Activated T-helper 17 cell treated with anti-CD3 and anti-CD28 coated beads, Interleukin-2, amount 50 U/mL, for 72 hours (primary cell): Measurements from ENCODE around the gene MUC6. TPM values are rescaled to one million over a fixed set of nuclear protein-coding genes. Genes with fewer than 3 reads are reported as not detected.
A peak's percentile ranks its signal among the peaks of the same experiment; 100 is the strongest.
"Not testable (repeated sequence)": the region's sequence is repeated elsewhere in the genome, so short reads cannot be mapped to it uniquely, and the experiment has no call there.

Source experiments
- ATAC-seq: fragments of 150-1000 bp; cut with Tn5 transposase; replicated peaks from 2 replicates; pipeline ENCODE4 v1.10.0; 2021; ENCODE audit warnings: mild to moderate bottlenecking, moderate library complexity
- H3K27ac Mint-ChIP-seq: one replicate; pipeline ENCODE4 v1.8.0; 2022; ENCODE audit warnings: mixed read lengths
- H3K27me3 Mint-ChIP-seq: one replicate; pipeline ENCODE4 v1.8.0; 2022; ENCODE audit warnings: mixed read lengths
- H3K36me3 Mint-ChIP-seq: one replicate; pipeline ENCODE4 v1.8.0; 2022; ENCODE audit warnings: low read depth, mild to moderate bottlenecking, mixed read lengths
- H3K4me1 Mint-ChIP-seq: one replicate; pipeline ENCODE4 v1.8.0; 2022; ENCODE audit warnings: mixed read lengths
- H3K4me3 Mint-ChIP-seq: one replicate; pipeline ENCODE4 v1.8.0; 2022; ENCODE audit warnings: mild to moderate bottlenecking, mixed read lengths
- H3K9me3 Mint-ChIP-seq: one replicate; pipeline ENCODE4 v1.8.0; 2022; ENCODE audit warnings: mixed read lengths
- total RNA-seq, 2 donors: library from RNA; stranded (reverse); gene quantifications; one replicate each; pipeline ENCODE4 v1.2.3, GENCODE V29; 2022

Gene MUC6
- total RNA-seq, 2 donors from 2014 or later = not detected

DNA sequence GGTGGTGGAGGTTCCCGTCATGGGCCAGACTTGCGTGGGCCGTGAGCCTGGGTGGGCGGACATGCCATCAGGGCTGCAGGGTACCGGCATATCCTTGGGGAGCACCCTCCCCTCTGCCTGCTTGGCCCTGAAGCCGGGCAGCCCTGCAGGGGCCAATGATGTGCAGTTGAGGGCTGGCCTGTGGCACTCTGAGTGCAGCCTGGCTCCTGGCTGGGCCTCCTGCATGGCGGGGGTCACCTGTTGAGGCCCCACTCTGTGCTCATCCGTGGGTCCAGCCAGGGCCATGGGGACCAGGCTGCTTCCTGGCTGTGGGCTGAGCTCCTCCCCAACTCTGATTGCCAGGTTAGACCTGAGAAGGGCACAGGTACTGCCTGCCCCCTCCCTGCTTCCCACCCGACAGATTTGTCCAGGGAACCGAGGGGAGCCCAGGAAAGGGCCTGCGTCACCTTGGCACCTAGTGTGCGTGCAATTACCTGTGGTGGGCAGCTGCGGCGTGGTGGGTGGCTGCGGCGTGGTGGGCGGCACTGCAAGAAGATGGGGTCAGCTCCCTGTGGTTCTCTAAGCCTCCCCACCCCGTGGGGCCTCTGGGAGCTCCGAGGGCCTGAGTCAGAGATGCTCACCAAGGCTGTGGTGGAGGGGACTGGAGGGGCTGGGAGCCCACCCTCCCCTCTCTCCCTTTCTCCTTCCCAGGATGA lies 16.2 kb downstream of the MUC6 start:
- Mint-ChIP-seq H3K36me3 (no peaks in the 10 kb centered on the region), H3K4me3 (no peak overlapping the region), H3K9me3 (peaks cover 4% of the 10 kb centered on the region), H3K27me3 (no peaks in the 10 kb centered on the region), H3K4me1 (peaks cover 30% of the 10 kb centered on the region), H3K27ac (no peak overlapping the region)
- no peak for ATAC-seq

- no peak for ATAC-seq
- H3K27me3 Mint-ChIP-seq = no peaks in the 10 kb centered on the region
- H3K4me3 Mint-ChIP-seq = no peak overlapping the region
- no peaks in the 10 kb centered on the region for H3K36me3 Mint-ChIP-seq
- no peak overlapping the region for H3K27ac Mint-ChIP-seq
- H3K9me3 Mint-ChIP-seq = peaks cover 4% of the 10 kb centered on the region
- H3K4me1 Mint-ChIP-seq = peaks cover 30% of the 10 kb centered on the region
These were observed 17.1 kb downstream of the MUC6 start for GRCh38 chr11:1019321-1019910.

GRCh38 chr11:1018091-1018490 lies 18.4 kb downstream of the MUC6 start:
- Mint-ChIP-seq H3K27me3 (no peaks in the 10 kb centered on the region), H3K36me3 (no peaks in the 10 kb centered on the region), H3K4me1 (peaks cover 28% of the 10 kb centered on the region), H3K27ac (peak overlapping the region; percentile 2), H3K4me3 (no peak overlapping the region), H3K9me3 (peaks cover 4% of the 10 kb centered on the region)
- no peak for ATAC-seq

GRCh38 chr11:1017269-1018005 lies 19.1 kb downstream of the MUC6 start:
- peaks cover 4% of the 10 kb centered on the region for H3K9me3 Mint-ChIP-seq
- H3K36me3 Mint-ChIP-seq = no peaks in the 10 kb centered on the region
- no peak overlapping the region for H3K4me3 Mint-ChIP-seq
- no peaks in the 10 kb centered on the region for H3K27me3 Mint-ChIP-seq
- peak; percentile 37 for ATAC-seq
- peaks cover 22% of the 10 kb centered on the region for H3K4me1 Mint-ChIP-seq
- H3K27ac Mint-ChIP-seq = peak overlapping the region; percentile 2

DNA sequence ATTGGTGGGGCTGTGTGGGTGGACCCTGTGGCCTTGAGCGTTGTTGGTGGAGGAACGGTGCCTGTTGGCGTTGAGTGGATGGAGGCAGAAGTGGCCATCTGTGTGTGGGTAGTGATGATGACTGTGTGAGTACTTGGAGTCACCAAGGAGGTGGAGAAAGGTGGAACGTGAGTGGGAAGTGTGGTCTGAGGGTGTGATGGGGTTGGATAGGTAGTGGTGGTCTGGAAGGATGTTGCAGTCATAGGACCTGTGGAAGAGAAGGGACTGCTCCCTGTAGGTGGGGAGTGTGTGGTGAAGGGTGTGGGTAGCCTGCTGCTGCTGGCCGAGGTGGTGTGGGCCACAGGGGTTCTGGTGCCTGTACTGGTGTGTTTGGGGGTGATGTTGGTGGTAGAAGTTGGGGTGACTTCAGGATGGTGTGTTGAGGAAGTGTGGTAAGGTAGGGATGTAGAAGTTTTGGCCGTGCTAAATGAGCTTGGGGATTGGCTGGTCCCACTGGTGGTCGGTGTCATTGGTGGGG lies 19.9 kb downstream of the MUC6 start:
- ATAC-seq = peak; percentile 61
- not testable (repeated sequence) for H3K36me3 Mint-ChIP-seq, H3K4me3 Mint-ChIP-seq, H3K27me3 Mint-ChIP-seq, H3K9me3 Mint-ChIP-seq
- peak overlapping the region; percentile 2 for H3K27ac Mint-ChIP-seq
- peaks cover 22% of the 10 kb centered on the region for H3K4me1 Mint-ChIP-seq

DNA sequence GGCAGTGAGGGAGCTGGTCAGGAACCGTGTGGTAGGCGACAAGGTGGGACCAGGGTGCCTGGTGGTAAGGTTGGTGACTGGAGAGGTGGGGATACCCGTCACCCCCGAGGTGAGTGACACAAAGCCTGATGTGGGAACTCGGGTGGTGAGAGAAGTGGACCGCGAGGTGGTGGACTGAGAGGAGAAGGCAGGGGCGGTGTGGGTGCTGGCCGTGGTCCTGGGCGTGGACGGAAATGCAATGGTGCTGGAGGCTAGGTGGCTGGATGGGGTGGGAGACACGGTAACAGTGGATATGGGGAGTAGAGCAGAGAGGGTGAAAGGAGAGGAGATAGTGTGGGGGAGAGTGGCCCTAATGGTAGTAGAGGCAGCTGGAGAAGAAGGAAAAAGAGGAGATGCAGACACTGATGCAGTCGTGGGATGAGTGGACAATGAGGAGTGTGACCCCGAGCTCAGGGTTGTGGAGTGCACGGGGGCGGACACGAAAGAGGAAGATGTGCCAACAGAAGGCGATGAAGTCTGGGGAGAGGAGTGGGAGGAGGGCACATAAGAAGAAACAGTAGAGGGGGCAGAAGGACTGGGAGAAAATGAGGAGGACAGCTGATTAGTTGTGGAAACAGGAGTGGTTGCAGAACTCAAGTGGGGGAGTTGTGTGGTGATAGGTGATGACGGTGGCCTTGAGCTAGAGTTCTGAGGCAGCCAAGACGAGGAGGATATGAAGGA lies 20.5 kb downstream of the MUC6 start:
- H3K27me3 Mint-ChIP-seq = no peaks in the 10 kb centered on the region

GRCh38 chr11:1015064-1015463 lies 21.5 kb downstream of the MUC6 start:
- H3K36me3 Mint-ChIP-seq = peaks cover 11% of the 10 kb centered on the region
- peaks cover 22% of the 10 kb centered on the region for H3K4me1 Mint-ChIP-seq
- peaks cover 4% of the 10 kb centered on the region for H3K9me3 Mint-ChIP-seq
- no peaks in the 10 kb centered on the region for H3K27me3 Mint-ChIP-seq
- no peak overlapping the region for H3K4me3 Mint-ChIP-seq
- H3K27ac Mint-ChIP-seq = no peak overlapping the region
- no peak for ATAC-seq

More for the DNA sequence above, 20.5 kb downstream of the MUC6 start:
- Mint-ChIP-seq H3K36me3 (peaks cover 2% of the 10 kb centered on the region), H3K9me3 (peaks cover 4% of the 10 kb centered on the region), H3K27ac (peak overlapping the region; percentile 2), H3K4me3 (no peak overlapping the region), H3K4me1 (peaks cover 22% of the 10 kb centered on the region)
- no peak for ATAC-seq

DNA sequence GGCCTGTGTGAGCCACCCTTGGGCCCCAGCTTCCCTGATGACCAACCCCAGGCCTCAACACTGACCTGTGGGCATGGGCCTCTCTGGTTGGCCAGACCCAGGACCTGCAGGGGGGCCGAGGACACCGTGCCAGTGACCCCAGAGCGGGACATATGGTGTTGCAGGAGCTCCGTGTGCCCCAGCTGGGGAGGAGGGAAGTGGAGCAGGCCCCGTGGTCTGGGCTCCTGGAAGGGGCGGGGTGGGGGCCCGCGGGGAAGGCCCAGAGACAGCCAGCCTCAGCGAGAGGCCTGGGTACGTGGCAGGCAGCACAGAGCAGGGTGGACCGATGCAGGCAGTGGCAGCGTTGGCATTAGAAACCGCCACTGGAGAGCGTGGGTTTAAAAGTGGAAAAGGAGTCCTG lies 22.2 kb downstream of the MUC6 start:
- ATAC-seq = no peak
- Mint-ChIP-seq H3K4me3 (no peak overlapping the region), H3K27me3 (no peaks in the 10 kb centered on the region), H3K9me3 (peaks cover 4% of the 10 kb centered on the region), H3K36me3 (peaks cover 16% of the 10 kb centered on the region), H3K27ac (no peak overlapping the region), H3K4me1 (peaks cover 22% of the 10 kb centered on the region)

- H3K4me3 Mint-ChIP-seq = no peak overlapping the region
- H3K36me3 Mint-ChIP-seq = peaks cover 16% of the 10 kb centered on the region
- peaks cover 22% of the 10 kb centered on the region for H3K4me1 Mint-ChIP-seq
- no peaks in the 10 kb centered on the region for H3K27me3 Mint-ChIP-seq
- no peak for ATAC-seq
- peaks cover 4% of the 10 kb centered on the region for H3K9me3 Mint-ChIP-seq
- H3K27ac Mint-ChIP-seq = no peak overlapping the region
These were observed 22.9 kb downstream of the MUC6 start for GRCh38 chr11:1013631-1013935.

GRCh38 chr11:1012740-1013630 lies 23.5 kb downstream of the MUC6 start:
- no peak overlapping the region for H3K27ac Mint-ChIP-seq
- H3K9me3 Mint-ChIP-seq = peaks cover 4% of the 10 kb centered on the region
- ATAC-seq = no peak
- H3K27me3 Mint-ChIP-seq = no peaks in the 10 kb centered on the region
- peaks cover 16% of the 10 kb centered on the region for H3K36me3 Mint-ChIP-seq
- H3K4me1 Mint-ChIP-seq = peaks cover 18% of the 10 kb centered on the region
- H3K4me3 Mint-ChIP-seq = no peak overlapping the region

DNA sequence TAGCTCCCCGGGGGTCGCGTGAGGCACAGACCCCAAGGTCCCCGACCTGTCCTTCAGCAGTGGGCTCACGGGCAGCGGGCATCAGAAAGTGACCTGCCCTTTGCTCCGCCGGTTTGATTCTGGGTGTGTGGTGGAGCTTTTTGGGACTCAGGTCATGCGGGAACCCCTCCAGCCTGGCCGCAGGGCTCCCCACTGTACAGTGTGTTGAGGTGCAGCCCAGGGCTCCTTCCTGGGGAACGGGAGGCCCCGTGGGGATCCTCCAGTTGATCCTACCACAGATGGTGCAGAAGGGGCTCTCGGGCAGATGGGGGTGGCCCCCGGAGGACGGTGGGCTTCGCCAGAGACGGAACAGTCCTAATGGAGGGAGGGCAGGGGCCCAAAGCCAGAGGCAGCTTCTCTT lies 24.2 kb downstream of the MUC6 start:
- H3K4me1 Mint-ChIP-seq = peaks cover 11% of the 10 kb centered on the region
- H3K36me3 Mint-ChIP-seq = peaks cover 16% of the 10 kb centered on the region
- H3K27me3 Mint-ChIP-seq = no peaks in the 10 kb centered on the region
- no peaks in the 10 kb centered on the region for H3K9me3 Mint-ChIP-seq
- H3K27ac Mint-ChIP-seq = no peak overlapping the region
- H3K4me3 Mint-ChIP-seq = no peak overlapping the region
- no peak for ATAC-seq

- H3K27ac Mint-ChIP-seq = no peak overlapping the region
- ATAC-seq = no peak
- peaks cover 24% of the 10 kb centered on the region for H3K36me3 Mint-ChIP-seq
- H3K4me1 Mint-ChIP-seq = peaks cover 1% of the 10 kb centered on the region
- no peaks in the 10 kb centered on the region for H3K9me3 Mint-ChIP-seq
- no peaks in the 10 kb centered on the region for H3K27me3 Mint-ChIP-seq
- H3K4me3 Mint-ChIP-seq = no peak overlapping the region
These were observed 25.2 kb downstream of the MUC6 start for GRCh38 chr11:1011320-1011698.

DNA sequence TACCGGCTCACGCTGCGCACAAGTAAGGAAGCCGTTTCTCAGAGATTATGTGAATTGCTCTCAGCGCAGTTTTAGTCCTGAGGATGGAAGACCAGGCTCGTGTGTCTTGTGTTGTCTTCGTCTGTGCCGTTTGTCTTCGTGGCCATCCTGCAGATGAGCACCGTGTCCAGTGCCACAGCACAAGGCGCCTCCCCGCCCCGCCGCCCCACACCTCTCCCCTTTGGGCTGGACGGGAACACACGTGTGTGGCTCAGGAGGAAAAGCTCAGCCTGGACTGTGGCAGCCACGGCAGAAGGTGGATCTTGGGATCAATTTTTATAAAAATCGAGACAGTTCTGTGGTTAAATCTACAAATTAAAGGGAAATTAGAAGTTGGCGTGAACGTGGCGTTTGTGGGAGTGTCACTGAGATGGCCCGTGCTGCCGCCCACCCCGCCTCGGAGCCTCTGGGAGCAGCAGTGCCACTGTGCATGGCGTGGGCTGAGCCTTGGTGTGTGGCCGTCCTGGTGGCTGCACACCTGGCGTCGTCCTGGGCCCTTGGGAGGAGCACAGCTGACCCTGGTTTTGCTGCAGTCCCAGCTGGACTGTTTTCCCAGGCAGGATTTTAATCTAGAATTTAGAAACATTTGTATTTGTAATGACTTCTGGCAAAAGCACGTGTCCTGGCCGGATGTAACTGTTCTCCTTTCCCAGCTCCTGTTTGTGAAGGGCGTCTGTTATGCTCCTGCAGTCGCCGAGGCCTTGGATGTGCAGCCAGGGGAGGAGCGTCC lies 25.8 kb downstream of the MUC6 start:
- Mint-ChIP-seq H3K27ac (no peak overlapping the region), H3K27me3 (no peaks in the 10 kb centered on the region), H3K4me3 (no peak overlapping the region), H3K36me3 (peaks cover 29% of the 10 kb centered on the region), H3K4me1 (no peaks in the 10 kb centered on the region), H3K9me3 (no peaks in the 10 kb centered on the region)
- no peak for ATAC-seq
